ENCODE results near the gene SYNE2.

GRCh38 chr14:63951429-63951828, 98.6 kb downstream of the SYNE2 start:
- TF ChIP-seq CTCF (IDR thresholded peaks at IDR 0.05; ENCODE audit: control extremely low read depth in 1 of 3, insufficient read depth in 1 of 3, low read depth in 1 of 3, low read length in 3 of 3): no peak
- no peak for TF ChIP-seq YY1 (IDR thresholded peaks at IDR 0.05; ENCODE audit: low read depth, low read length)
- TF ChIP-seq EZH2 (IDR thresholded peaks at IDR 0.05; ENCODE audit: low read depth, low read length, severe bottlenecking): no peak
- no peak for TF ChIP-seq ZNF274 (IDR thresholded peaks at IDR 0.05; ENCODE audit: borderline replicate concordance, extremely low read depth, low read length)

Data from H1 (cell line).